A549 (cell line): ENCODE data around the gene CEP89. TPM values are rescaled to one million over a fixed set of nuclear protein-coding genes. Genes with fewer than 3 reads are reported as not detected.

ENCODE experiments used
- ATAC-seq, 2 experiments: fragments of 200-7000 bp in 1 of 2; fragments of >200 bp in 1 of 2; cut with Nextera tagmentation in 1 of 2; cut with Tn5 transposase in 1 of 2; 3 replicates each; pipeline versions ENCODE4 v1.8.0 to v1.9.1; 2018 to 2020; ENCODE audit warnings: mild to moderate bottlenecking in 1 of 2, moderate library complexity in 1 of 2
- CTCF ChIA-PET: fragments of 300-600 bp; sonication (Branson Sonifier 250); formaldehyde crosslinking; extraction: SDS; loops from one replicate; lab custom pipeline; 2021; ENCODE audit warnings: antibody characterized with exemption, inconsistent platforms; lab: Yijun Ruan, JAX
- POLR2A ChIA-PET: fragments of 350-600 bp; formaldehyde crosslinking; extraction: SDS; loops from one replicate; lab custom pipeline; 2021; ENCODE audit warnings: antibody characterized with exemption, inconsistent platforms; lab: Yijun Ruan, JAX
- DNase-seq, 2 experiments: peaks; one replicate each; pipeline versions ENCODE4 v3.0.0 to v3.0.0-alpha.2; 2011 to 2016; ENCODE audit warnings: low read depth in 1 of 2, low spot score in 1 of 2
- FAIRE-seq: peaks from 2 replicates; lab custom pipeline; 2011; peaks lifted over from hg19 to GRCh38; lab: Jason Lieb, UNC
- H3K27ac ChIP-seq, 2 experiments: fragments of >200 bp; sonication (Bioruptor Twin); formaldehyde crosslinking; 3 replicates each; pipeline ENCODE4 v1.5.1; 2016 to 2017
- H3K4me1 ChIP-seq: fragments of >200 bp; sonication (Bioruptor Twin); formaldehyde crosslinking; 3 replicates; pipeline ENCODE4 v1.6.1; 2016
- H3K4me2 ChIP-seq: fragments of >200 bp; sonication (Bioruptor Twin); formaldehyde crosslinking; 3 replicates; pipeline ENCODE4 v1.6.1; 2016
- H3K4me3 ChIP-seq: fragments of >200 bp; sonication (Bioruptor Twin); formaldehyde crosslinking; 3 replicates; pipeline ENCODE4 v1.5.1; 2016
- H3K9me3 ChIP-seq: fragments of >200 bp; sonication (Bioruptor Twin); formaldehyde crosslinking; 3 replicates; pipeline ENCODE4 v1.6.1; 2016
- BCL3 ChIP-seq: fragments of >200 bp; sonication (Bioruptor Twin); formaldehyde crosslinking; IDR thresholded peaks from 3 replicates; pipeline ENCODE4 v1.6.1; 2016
- CBX2 ChIP-seq: fragments of 200-600 bp; sonication (generic); IDR thresholded peaks from 2 replicates; pipeline ENCODE4 v1.6.1; 2016; ENCODE audit warnings: low read depth, mild to moderate bottlenecking, borderline replicate concordance
- CHD4 ChIP-seq: fragments of 200-600 bp; sonication (generic); IDR thresholded peaks from 2 replicates; pipeline ENCODE4 v1.6.1; 2016; ENCODE audit warnings: antibody characterized with exemption, mild to moderate bottlenecking, borderline replicate concordance
- CTCF ChIP-seq: fragments of >200 bp; sonication (Bioruptor Twin); formaldehyde crosslinking; IDR thresholded peaks from 3 replicates; pipeline ENCODE4 v1.5.1; 2016
- ESRRA ChIP-seq: fragments of 150-350 bp; IDR thresholded peaks from 2 replicates; pipeline ENCODE4 v1.6.1; 2014; ENCODE audit warnings: mild to moderate bottlenecking, low read length, borderline replicate concordance
- GATA3 ChIP-seq: IDR thresholded peaks from 2 replicates; pipeline ENCODE4 v1.6.1; 2012; ENCODE audit warnings: borderline replicate concordance
- HDAC2 ChIP-seq: fragments of 200-600 bp; sonication (generic); IDR thresholded peaks from 2 replicates; pipeline ENCODE4 v1.6.1; 2016
- HMGXB4 ChIP-seq: fragments of 250-450 bp; sonication (Bioruptor Pico); IDR thresholded peaks from 2 replicates; pipeline ENCODE4 v1.5.0; 2021; ENCODE audit warnings: mild to moderate bottlenecking, moderate library complexity, borderline replicate concordance
- HOXB5 ChIP-seq: fragments of 250-450 bp; sonication (Bioruptor Pico); IDR thresholded peaks from 2 replicates; pipeline ENCODE4 v1.5.0; 2020; ENCODE audit warnings: mild to moderate bottlenecking, moderate library complexity
- MAFK ChIP-seq: fragments of 450-650 bp; IDR thresholded peaks from 2 replicates; pipeline ENCODE4 v1.6.1; 2014; ENCODE audit not compliant: partially characterized antibody
- MYC ChIP-seq: IDR thresholded peaks from 2 replicates; pipeline ENCODE4 v1.6.1; 2012; ENCODE audit warnings: mild to moderate bottlenecking, inconsistent platforms, low read length, improper control_type of control experiment, borderline replicate concordance
- NFE2L2 ChIP-seq: fragments of 150-350 bp; conservative IDR thresholded peaks from 2 replicates; pipeline ENCODE4 v1.6.1; 2014; ENCODE audit warnings: low read length
- NR3C1 ChIP-seq: fragments of >200 bp; sonication (Bioruptor Twin); formaldehyde crosslinking; IDR thresholded peaks from 3 replicates; pipeline ENCODE4 v1.6.1; 2017
- PHF8 ChIP-seq: fragments of 200-600 bp; sonication (generic); IDR thresholded peaks from 2 replicates; pipeline ENCODE4 v1.6.1; 2016; ENCODE audit warnings: low read depth, mild to moderate bottlenecking, antibody characterized with exemption, moderate library complexity, borderline replicate concordance
- RNF2 ChIP-seq: fragments of 200-600 bp; sonication (generic); IDR thresholded peaks from 2 replicates; pipeline ENCODE4 v1.6.1; 2016; ENCODE audit warnings: low read depth, mild to moderate bottlenecking, antibody characterized with exemption, moderate library complexity, borderline replicate concordance
- TP53 ChIP-seq: fragments of 250-450 bp; sonication (Bioruptor Pico); IDR thresholded peaks from 2 replicates; pipeline ENCODE4 v1.5.0; 2021; ENCODE audit warnings: mild to moderate bottlenecking, moderate library complexity
- ZC3H11A ChIP-seq: fragments of 450-650 bp; IDR thresholded peaks from 2 replicates; pipeline ENCODE4 v1.6.1; 2014; ENCODE audit warnings: antibody characterized with exemption, mild to moderate bottlenecking
- WGBS: methylation state at CpG from one replicate; pipeline ENCODE4 v1.1.6; 2017; ENCODE audit errors: missing lambda C conversion rate; 5-methylcytosine and 5-hydroxymethylcytosine counted together
- polyA plus RNA-seq, 4 experiments: library from polyadenylated mRNA; depleted of rRNA in 3 of 4; stranded (reverse); fragments of >200 nt; fragmentation: RNase III in 1 of 4; extraction: RNeasy Plus Mini Kit Qiagen cat#74134 plus additional on column Dnase treatment in 1 of 4; gene quantifications; 2 replicates in 3 of 4; 3 replicates in 1 of 4; pipeline ENCODE4 v1.2.3, GENCODE V29; 2011 to 2017
- TF ChIP-seq, protein P1 (sequence below): IDR thresholded peaks from 2 replicates; pipeline ENCODE4 v1.6.1; 2012
- TF ChIP-seq, protein P2 (sequence below): fragments of 450-650 bp; IDR thresholded peaks from 2 replicates; pipeline ENCODE4 v1.6.1; 2014; ENCODE audit warnings: antibody characterized with exemption
- TF ChIP-seq, protein P3 (sequence below): fragments of 150-350 bp; IDR thresholded peaks from 2 replicates; pipeline ENCODE4 v1.6.1; 2014; ENCODE audit warnings: low read depth, mild to moderate bottlenecking, low read length

Gene CEP89
- polyA plus RNA-seq, 2 of the 4 experiments (the other 2 are of a cell fraction): 31.5 to 41.3 TPM

DNA sequence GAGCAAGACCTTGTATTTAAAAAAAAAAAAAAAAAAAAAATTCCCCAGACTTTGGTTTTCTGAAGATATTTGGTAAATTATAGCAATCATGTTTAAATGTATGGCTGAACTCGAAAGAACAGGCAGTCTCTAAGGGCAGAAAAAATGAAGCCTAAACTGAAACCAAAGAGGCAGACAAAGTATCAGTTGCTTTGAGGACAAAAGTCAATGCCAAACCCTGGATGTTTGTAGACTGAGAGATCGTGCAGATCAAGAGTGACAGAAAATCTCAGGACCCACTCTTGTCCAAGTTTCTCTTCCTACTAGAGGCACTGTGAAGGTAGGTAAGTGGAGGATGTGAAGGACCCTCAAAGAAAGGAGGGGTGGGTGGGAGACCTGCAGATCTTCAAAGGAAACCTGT lies 91.1 kb downstream of the CEP89 start:
- CTCF ChIA-PET: interaction anchor here (1.3 to 1.4 kb wide), 3 partner anchors 22 to 95 kb away, joined by 3 to 5 read pairs (median 3); no protein-coding TSS in a partner anchor
- Histone ChIP-seq H3K4me2 (no peak overlapping the region), H3K4me1 (peaks cover 11% of the 10 kb centered on the region; the same call in 1 of the 3 replicates), H3K27ac (no peak overlapping the region), H3K4me3 (no peak overlapping the region), H3K9me3 (no peaks in the 10 kb centered on the region)
- WGBS: 80% methylated on average over 2 of the region's 2 CpGs
- FAIRE-seq (peak; percentile 32), ATAC-seq (no peak)
- TF ChIP-seq HOXB5 (CRISPR knock-in tag): no peak
- TF ChIP-seq NFE2L2: no peak
- no peak for TF ChIP-seq RNF2
- TF ChIP-seq, protein P1, sequence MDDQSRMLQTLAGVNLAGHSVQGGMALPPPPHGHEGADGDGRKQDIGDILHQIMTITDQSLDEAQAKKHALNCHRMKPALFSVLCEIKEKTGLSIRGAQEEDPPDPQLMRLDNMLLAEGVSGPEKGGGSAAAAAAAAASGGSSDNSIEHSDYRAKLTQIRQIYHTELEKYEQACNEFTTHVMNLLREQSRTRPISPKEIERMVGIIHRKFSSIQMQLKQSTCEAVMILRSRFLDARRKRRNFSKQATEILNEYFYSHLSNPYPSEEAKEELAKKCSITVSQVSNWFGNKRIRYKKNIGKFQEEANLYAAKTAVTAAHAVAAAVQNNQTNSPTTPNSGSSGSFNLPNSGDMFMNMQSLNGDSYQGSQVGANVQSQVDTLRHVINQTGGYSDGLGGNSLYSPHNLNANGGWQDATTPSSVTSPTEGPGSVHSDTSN: no peak
- no peak for TF ChIP-seq PHF8
- TF ChIP-seq MAFK: no peak
- no peak for TF ChIP-seq MYC
- TF ChIP-seq, protein P2, sequence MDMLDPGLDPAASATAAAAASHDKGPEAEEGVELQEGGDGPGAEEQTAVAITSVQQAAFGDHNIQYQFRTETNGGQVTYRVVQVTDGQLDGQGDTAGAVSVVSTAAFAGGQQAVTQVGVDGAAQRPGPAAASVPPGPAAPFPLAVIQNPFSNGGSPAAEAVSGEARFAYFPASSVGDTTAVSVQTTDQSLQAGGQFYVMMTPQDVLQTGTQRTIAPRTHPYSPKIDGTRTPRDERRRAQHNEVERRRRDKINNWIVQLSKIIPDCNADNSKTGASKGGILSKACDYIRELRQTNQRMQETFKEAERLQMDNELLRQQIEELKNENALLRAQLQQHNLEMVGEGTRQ: no peak
- no peak for TF ChIP-seq HMGXB4 (CRISPR knock-in tag)
- no peak for TF ChIP-seq HDAC2
- TF ChIP-seq ESRRA: no peak
- TF ChIP-seq, protein P3, sequence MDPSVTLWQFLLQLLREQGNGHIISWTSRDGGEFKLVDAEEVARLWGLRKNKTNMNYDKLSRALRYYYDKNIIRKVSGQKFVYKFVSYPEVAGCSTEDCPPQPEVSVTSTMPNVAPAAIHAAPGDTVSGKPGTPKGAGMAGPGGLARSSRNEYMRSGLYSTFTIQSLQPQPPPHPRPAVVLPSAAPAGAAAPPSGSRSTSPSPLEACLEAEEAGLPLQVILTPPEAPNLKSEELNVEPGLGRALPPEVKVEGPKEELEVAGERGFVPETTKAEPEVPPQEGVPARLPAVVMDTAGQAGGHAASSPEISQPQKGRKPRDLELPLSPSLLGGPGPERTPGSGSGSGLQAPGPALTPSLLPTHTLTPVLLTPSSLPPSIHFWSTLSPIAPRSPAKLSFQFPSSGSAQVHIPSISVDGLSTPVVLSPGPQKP: no peak
- no peak for TF ChIP-seq ZC3H11A
- TF ChIP-seq NR3C1: no peak
- TF ChIP-seq, all 56 proteins: peak for 0
- POLR2A ChIA-PET: no interaction called here
- no peak for DNase-seq

DNA sequence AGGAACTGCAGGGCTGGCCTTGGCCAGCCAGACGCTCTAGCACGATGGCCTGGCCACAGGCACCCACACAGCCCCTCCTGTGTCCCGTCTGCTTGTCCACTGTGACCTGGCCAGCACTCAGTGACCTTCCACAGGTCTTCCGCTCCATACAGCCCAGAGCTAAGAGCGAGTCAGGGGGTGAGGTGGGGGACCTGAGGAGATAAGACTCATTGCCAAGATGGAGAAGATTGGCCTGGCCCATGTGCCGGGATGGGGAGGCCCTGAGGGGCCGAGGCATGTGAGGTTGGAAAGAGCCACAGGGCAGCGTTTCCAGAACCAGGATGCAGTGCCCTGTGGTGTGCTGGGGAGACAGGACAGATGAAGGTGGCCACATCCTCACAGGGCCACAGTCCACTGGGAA lies 92.0 kb downstream of the CEP89 start:
- H3K4me1 ChIP-seq: peaks cover 11% of the 10 kb centered on the region; the same call in 1 of the 3 replicates
- POLR2A ChIA-PET: no interaction called here
- TF ChIP-seq, protein P1: no peak
- no peak for TF ChIP-seq CBX2
- TF ChIP-seq BCL3: no peak
- no peak for TF ChIP-seq TP53 (CRISPR knock-in tag)
- TF ChIP-seq CHD4: no peak
- no peak for TF ChIP-seq GATA3
- no peak for TF ChIP-seq CTCF
- TF ChIP-seq, all 56 proteins: peak for 0
- Histone ChIP-seq H3K4me3 (no peak overlapping the region), H3K27ac (no peak overlapping the region), H3K9me3 (no peaks in the 10 kb centered on the region), H3K4me2 (no peak overlapping the region)
- 0 out of 6 replicates have a peak, but pooled peaks of 1 of the 2 experiments have one; percentile 15 for ATAC-seq
- CTCF ChIA-PET: interaction anchor here (1.3 kb wide), 2 partner anchors 21 to 25 kb away, joined by 3 to 5 read pairs; no protein-coding TSS in a partner anchor
- no peak for FAIRE-seq
- WGBS: 90% methylated on average over 8 of the region's 8 CpGs
- DNase-seq: no peak
